H4 (cell line): Measurements from ENCODE around the gene C5orf22. TPM values are rescaled to one million over a fixed set of nuclear protein-coding genes. Genes with fewer than 3 reads are reported as not detected.

Experiments used
- DNase-seq: peaks from one replicate; pipeline ENCODE4 v3.0.0-alpha.2; 2015; ENCODE audit warnings: low spot score
- total RNA-seq: library from RNA; depleted of rRNA; stranded (reverse); fragments of >200 nt; shearing (Covaris generic); gene quantifications from 2 replicates; pipeline ENCODE4 v1.2.3, GENCODE V29; 2014; rRNA removed

The C5orf22 gene
- total RNA-seq, 1 experiment from 2014 or later, result 29.0 TPM

DNA sequence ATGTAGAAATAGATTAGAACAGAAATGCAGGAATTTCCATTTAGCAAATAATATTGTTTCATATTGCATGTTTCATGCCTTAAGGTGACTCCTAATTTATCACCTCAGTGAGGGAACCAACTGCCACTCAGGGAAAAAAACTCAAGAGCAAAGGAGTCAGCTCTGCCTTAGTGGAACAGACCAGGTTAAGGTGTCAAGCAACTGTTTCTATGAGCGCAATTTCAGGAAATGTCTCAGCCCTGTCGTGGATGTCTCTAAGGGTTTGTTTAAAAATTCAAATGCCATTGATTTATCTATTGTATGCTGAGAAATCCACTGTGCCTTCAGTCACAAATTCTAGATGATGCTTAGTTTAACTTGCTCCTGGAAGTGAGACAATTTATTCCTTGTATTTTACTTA is 72.1 kb downstream of the C5orf22 start:
- DNase-seq, result no peak

DNA sequence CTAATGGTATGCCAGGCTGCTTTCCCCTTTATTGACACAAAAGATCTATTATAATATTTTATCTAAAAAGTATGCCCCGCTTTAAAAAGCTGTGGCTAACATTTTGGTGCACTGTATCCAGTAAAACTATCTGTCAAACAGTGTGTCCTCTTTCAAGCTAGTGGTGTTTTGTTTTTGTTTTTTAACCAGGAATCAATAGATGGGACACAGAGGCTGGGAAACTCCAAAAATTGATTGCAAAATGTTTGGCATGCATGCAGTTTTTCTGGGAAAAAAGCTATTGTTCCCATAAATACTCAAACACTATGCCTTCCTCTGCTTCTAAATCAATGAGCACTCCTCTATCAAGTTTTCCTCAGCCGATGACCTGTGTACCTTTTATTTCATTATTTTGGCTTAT is 72.5 kb downstream of the C5orf22 start:
- no peak for DNase-seq

Other genes with a start within 250 kb of the C5orf22 start
- 42.1 and 42.5 TPM in 2 replicates for gene DROSHA, start 208 bp upstream of the C5orf22 start, total RNA-seq
- 1.2 TPM in 2 replicates for gene PDZD2, start 106.8 kb downstream of the C5orf22 start, total RNA-seq